B cell (primary cell): ENCODE measurements around the gene PARP15. TPM values are rescaled to one million over a fixed set of nuclear protein-coding genes. Genes with fewer than 3 reads are reported as not detected.

Experiments used
- ATAC-seq: fragments of 200-7000 bp; cut with Tn5 transposase; one replicate; pipeline ENCODE4 v1.10.0; 2021; ENCODE audit warnings: low read depth, mild to moderate bottlenecking, moderate number of reproducible peaks, moderate library complexity
- CTCF ChIA-PET: fragments of 350-600 bp; sonication (Branson Sonifier 250); formaldehyde crosslinking; loops from one replicate; lab custom pipeline; 2021; ENCODE audit warnings: antibody characterized with exemption, inconsistent platforms; lab: Charles Lee
- POLR2A ChIA-PET: fragments of 350-600 bp; sonication (Branson Sonifier 250); formaldehyde crosslinking; loops from one replicate; lab custom pipeline; 2021; ENCODE audit warnings: antibody characterized with exemption; lab: Charles Lee
- DNase-seq: peaks from one replicate; pipeline ENCODE4 v3.0.0; 2013
- H2AFZ ChIP-seq: 2 replicates; pipeline ENCODE4 v1.6.1; 2012; ENCODE audit warnings: mild to moderate bottlenecking, low read depth, low read length; ENCODE audit not compliant: insufficient read depth, poor library complexity, severe bottlenecking
- H3K27ac ChIP-seq, 2 donors: 1 replicate in 1 of 2; 2 replicates in 1 of 2; pipeline ENCODE4 v1.5.1; 2012 to 2013; ENCODE audit warnings: low read length in 2 of 2, mild to moderate bottlenecking in 2 of 2, moderate library complexity in 1 of 2
- H3K27me3 ChIP-seq, 4 experiments: fragments of 200-600 bp in 1 of 4; sonication (generic) in 1 of 4; replicated peaks in 1 of 4; 1 replicate in 2 of 4; 2 replicates in 2 of 4; pipeline versions ENCODE4 v1.6.1 to v1.7.0; 2013 to 2016; ENCODE audit warnings: low read length in 3 of 4, mild to moderate bottlenecking in 2 of 4, mixed read lengths in 1 of 4, moderate library complexity in 1 of 4; ENCODE audit not compliant: insufficient read depth in 4 of 4, control insufficient read depth in 3 of 4; ENCODE audit errors: control extremely low read depth in 1 of 4
- H3K36me3 ChIP-seq, 2 experiments: replicated peaks in 1 of 2; 1 replicate in 1 of 2; 2 replicates in 1 of 2; pipeline versions ENCODE4 v1.6.1 to v1.7.1; 2013; ENCODE audit warnings: low read length in 1 of 2; ENCODE audit not compliant: insufficient read depth in 2 of 2, control insufficient read depth in 1 of 2; ENCODE audit errors: control extremely low read depth in 1 of 2, extremely low read depth in 1 of 2
- H3K4me1 ChIP-seq, 2 donors: fragments of 200-600 bp in 1 of 2; sonication (generic) in 1 of 2; 1 replicate in 1 of 2; 2 replicates in 1 of 2; pipeline versions ENCODE4 v1.5.1 to v1.6.1; 2013 to 2017; ENCODE audit warnings: low read length in 2 of 2; ENCODE audit not compliant: control insufficient read depth in 2 of 2, insufficient read depth in 2 of 2
- H3K4me2 ChIP-seq: replicated peaks from 2 replicates; pipeline ENCODE3; 2012; ENCODE audit warnings: mild to moderate bottlenecking, low read depth, low read length; ENCODE audit not compliant: poor library complexity, severe bottlenecking
- H3K4me3 ChIP-seq, 5 experiments: fragments of 200-600 bp in 1 of 5; sonication (generic) in 1 of 5; 1 replicate in 3 of 5; 2 replicates in 2 of 5; pipeline versions ENCODE4 v1.5.1 to v1.7.0; 2011 to 2016; ENCODE audit warnings: low read length in 4 of 5, mild to moderate bottlenecking in 4 of 5, low read depth in 2 of 5, control low read depth in 1 of 5, moderate library complexity in 1 of 5; ENCODE audit not compliant: insufficient read depth in 1 of 5; ENCODE audit errors: control extremely low read depth in 1 of 5, extremely low read depth in 1 of 5
- H3K79me2 ChIP-seq: fragments of 200-600 bp; sonication (generic); one replicate; pipeline ENCODE4 v1.6.0; 2016; ENCODE audit warnings: low read length; ENCODE audit not compliant: control insufficient read depth, insufficient read depth
- H3K9ac ChIP-seq: fragments of 200-600 bp; sonication (generic); 2 replicates; pipeline ENCODE4 v1.6.1; 2017; ENCODE audit warnings: mild to moderate bottlenecking, low read length, moderate library complexity
- H3K9me3 ChIP-seq, 3 donors: one replicate each; pipeline versions ENCODE4 v1.6.1 to v1.7.1; 2013; ENCODE audit warnings: low read length in 2 of 3; ENCODE audit not compliant: control insufficient read depth in 2 of 3, insufficient read depth in 1 of 3; ENCODE audit errors: control extremely low read depth in 1 of 3
- H4K20me1 ChIP-seq: 2 replicates; pipeline ENCODE4 v1.6.0; 2012; ENCODE audit warnings: mild to moderate bottlenecking, low read length; ENCODE audit not compliant: insufficient read depth, control insufficient read depth, poor library complexity, severe bottlenecking
- H3K27ac Mint-ChIP-seq: one replicate; pipeline ENCODE4 v1.8.0; 2021; ENCODE audit warnings: mixed read lengths
- H3K27me3 Mint-ChIP-seq: one replicate; pipeline ENCODE4 v1.8.0; 2021; ENCODE audit warnings: mixed read lengths
- H3K4me1 Mint-ChIP-seq: one replicate; pipeline ENCODE4 v1.8.0; 2021; ENCODE audit warnings: mixed read lengths
- H3K4me3 Mint-ChIP-seq: one replicate; pipeline ENCODE4 v1.8.0; 2021; ENCODE audit warnings: mixed read lengths
- H3K9me3 Mint-ChIP-seq: one replicate; pipeline ENCODE4 v1.8.0; 2022; ENCODE audit warnings: mixed read lengths; ENCODE audit not compliant: insufficient read depth
- EZH2 ChIP-seq: IDR thresholded peaks from 2 replicates; pipeline ENCODE4 v1.6.1; 2012; ENCODE audit warnings: borderline replicate concordance, low read depth, mild to moderate bottlenecking, moderate library complexity, low read length; ENCODE audit not compliant: insufficient read depth, poor library complexity, severe bottlenecking
- WGBS: methylation state at CpG from one replicate; pipeline ENCODE4 v1.1.5; 2013; ENCODE audit warnings: missing lambda C conversion rate; ENCODE audit not compliant: insufficient coverage; 5-methylcytosine and 5-hydroxymethylcytosine counted together
- intact Hi-C: fragments of 100-400 bp; cut with micrococcal nuclease; formaldehyde crosslinking; loops from one replicate; pipeline ENCODE4 v1.10.0; 2022
- polyA plus RNA-seq: library from polyadenylated mRNA; depleted of rRNA; stranded (reverse); fragments of >200 nt; gene quantifications from 2 replicates; pipeline ENCODE4 v1.2.3, GENCODE V29; 2012
- total RNA-seq, 2 donors: library from RNA; stranded (reverse); fragments of 120-200 nt in 1 of 2; gene quantifications; 1 replicate in 1 of 2; 2 replicates in 1 of 2; pipeline versions ENCODE4 v1.2.3 to v1.2.4, GENCODE V29; 2013 to 2022
- TF ChIP-seq, protein P1 (sequence below): fragments of 200-600 bp; IDR thresholded peaks from one replicate; pipeline ENCODE4 v1.8.0; 2022; ENCODE audit warnings: antibody characterized with exemption, mild to moderate bottlenecking

Gene PARP15
- total and polyA plus RNA-seq, 2 donors (not counting 1 experiment from before 2014, with no cell fraction given): 172 to 307 TPM

- ChIA-PET POLR2A (no interaction called here), CTCF (interaction anchor here (1.0 kb wide), 1 partner anchor 102 kb away, joined by 3 read pairs; no protein-coding TSS in a partner anchor)
- H3K9me3 Mint-ChIP-seq: peaks cover 3% of the 10 kb centered on the region
- peak overlapping the region; percentile 65 for H3K4me3 Mint-ChIP-seq
- H3K79me2 ChIP-seq: no peaks in the 10 kb centered on the region
- H3K27ac Mint-ChIP-seq: no peak overlapping the region
- no peaks in the 10 kb centered on the region for H3K27me3 ChIP-seq
- no peak overlapping the region for H3K27ac ChIP-seq
- H3K4me3 ChIP-seq: peak overlapping the region in 1 of 5 experiments; percentile 21
- H3K4me1 Mint-ChIP-seq: peaks cover 12% of the 10 kb centered on the region
- DNase-seq: no peak
- intact Hi-C loops: loop anchor here (5.0 kb wide), 1 partner anchor 34 kb away; no protein-coding TSS in a partner anchor
- ATAC-seq: peak; percentile 21
- H3K9me3 ChIP-seq: peaks cover 0 to 15% (median 0%) of the 10 kb centered on the region in 3 donors
- H3K9ac ChIP-seq: peak overlapping the region; percentile 1
- no peaks in the 10 kb centered on the region for H3K36me3 ChIP-seq
- no peaks in the 10 kb centered on the region for H3K27me3 Mint-ChIP-seq
- 72% methylated on average over 5 of the region's 13 CpGs for WGBS
- peak overlapping the region; percentile 55 for H2AFZ ChIP-seq
- no peak for TF ChIP-seq EZH2
- TF ChIP-seq, protein P1, sequence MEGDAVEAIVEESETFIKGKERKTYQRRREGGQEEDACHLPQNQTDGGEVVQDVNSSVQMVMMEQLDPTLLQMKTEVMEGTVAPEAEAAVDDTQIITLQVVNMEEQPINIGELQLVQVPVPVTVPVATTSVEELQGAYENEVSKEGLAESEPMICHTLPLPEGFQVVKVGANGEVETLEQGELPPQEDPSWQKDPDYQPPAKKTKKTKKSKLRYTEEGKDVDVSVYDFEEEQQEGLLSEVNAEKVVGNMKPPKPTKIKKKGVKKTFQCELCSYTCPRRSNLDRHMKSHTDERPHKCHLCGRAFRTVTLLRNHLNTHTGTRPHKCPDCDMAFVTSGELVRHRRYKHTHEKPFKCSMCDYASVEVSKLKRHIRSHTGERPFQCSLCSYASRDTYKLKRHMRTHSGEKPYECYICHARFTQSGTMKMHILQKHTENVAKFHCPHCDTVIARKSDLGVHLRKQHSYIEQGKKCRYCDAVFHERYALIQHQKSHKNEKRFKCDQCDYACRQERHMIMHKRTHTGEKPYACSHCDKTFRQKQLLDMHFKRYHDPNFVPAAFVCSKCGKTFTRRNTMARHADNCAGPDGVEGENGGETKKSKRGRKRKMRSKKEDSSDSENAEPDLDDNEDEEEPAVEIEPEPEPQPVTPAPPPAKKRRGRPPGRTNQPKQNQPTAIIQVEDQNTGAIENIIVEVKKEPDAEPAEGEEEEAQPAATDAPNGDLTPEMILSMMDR: no peak
- no peaks in the 10 kb centered on the region for H4K20me1 ChIP-seq
- no peak overlapping the region for H3K4me2 ChIP-seq
- H3K4me1 ChIP-seq: peaks cover 6% of the 10 kb centered on the region in 2 donors
Measured at GRCh38 chr3:122661633-122662032, 84.2 kb downstream of the PARP15 start.

DNA sequence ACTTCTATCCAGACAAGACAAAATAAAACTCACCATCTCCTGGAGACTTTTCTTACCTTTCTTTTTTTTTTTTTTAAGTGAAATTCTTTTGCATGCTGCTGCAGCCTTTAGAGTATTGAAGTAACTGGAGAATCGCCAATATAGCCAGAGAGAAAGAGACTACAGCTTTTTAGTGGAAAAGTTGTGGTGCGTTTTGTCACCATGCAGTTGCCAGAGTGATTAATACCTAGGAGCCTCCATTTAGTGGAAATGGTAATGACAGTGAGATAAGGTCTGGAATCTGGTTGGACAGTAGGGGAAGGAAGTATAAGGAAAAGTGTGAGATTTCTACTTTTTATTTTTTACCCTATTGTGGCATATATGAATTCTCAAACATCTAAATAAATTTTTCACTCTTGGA lies 85.1 kb downstream of the PARP15 start:
- H3K27ac ChIP-seq: no peak overlapping the region
- peaks cover 12% of the 10 kb centered on the region for H3K4me1 Mint-ChIP-seq
- no peak overlapping the region for H3K4me3 Mint-ChIP-seq
- no peaks in the 10 kb centered on the region for H3K27me3 ChIP-seq
- no peaks in the 10 kb centered on the region for H3K79me2 ChIP-seq
- H3K36me3 ChIP-seq: no peaks in the 10 kb centered on the region
- H4K20me1 ChIP-seq: no peaks in the 10 kb centered on the region
- intact Hi-C loops: loop anchor here (5.0 kb wide), 1 partner anchor 35 kb away; no protein-coding TSS in a partner anchor
- no peaks in the 10 kb centered on the region for H3K27me3 Mint-ChIP-seq
- H2AFZ ChIP-seq: no peak overlapping the region
- CTCF ChIA-PET: interaction anchor here (0.7 kb wide), 1 partner anchor 16 kb away, joined by 5 read pairs; no protein-coding TSS in a partner anchor
- H3K4me3 ChIP-seq: no peak overlapping the region
- DNase-seq: no peak
- H3K4me1 ChIP-seq: peaks cover 6% of the 10 kb centered on the region in 2 donors
- H3K9me3 Mint-ChIP-seq: peaks cover 3% of the 10 kb centered on the region
- ATAC-seq: no peak
- 100% methylated on average over 1 of the region's 2 CpGs for WGBS
- no peak overlapping the region for H3K4me2 ChIP-seq
- H3K9ac ChIP-seq: no peak overlapping the region
- TF ChIP-seq, protein P1: no peak
- no peak overlapping the region for H3K27ac Mint-ChIP-seq
- peaks cover 0 to 13% (median 0%) of the 10 kb centered on the region in 3 donors for H3K9me3 ChIP-seq
- POLR2A ChIA-PET: no interaction called here
